Glutamatergic neuron (in vitro differentiated cells): ENCODE data around the gene UBL4A. TPM values are rescaled to one million over a fixed set of nuclear protein-coding genes. Genes with fewer than 3 reads are reported as not detected.

ENCODE experiments used
- DNase-seq: peaks from one replicate; pipeline ENCODE4 v3.0.0; 2022
- H3K27ac Mint-ChIP-seq: one replicate; pipeline ENCODE4 v1.8.0; 2020; ENCODE audit warnings: mild to moderate bottlenecking, mixed read lengths, inconsistent platforms; ENCODE audit not compliant: unreplicated experiment
- H3K27me3 Mint-ChIP-seq: one replicate; pipeline ENCODE4 v1.8.0; 2020; ENCODE audit warnings: mild to moderate bottlenecking, moderate library complexity, mixed read lengths, inconsistent platforms; ENCODE audit not compliant: unreplicated experiment
- H3K36me3 Mint-ChIP-seq: one replicate; pipeline ENCODE4 v1.8.0; 2020; ENCODE audit warnings: mild to moderate bottlenecking, mixed read lengths, inconsistent platforms; ENCODE audit not compliant: unreplicated experiment
- H3K4me1 Mint-ChIP-seq: one replicate; pipeline ENCODE4 v1.8.0; 2020; ENCODE audit warnings: mild to moderate bottlenecking, low read depth, mixed read lengths, inconsistent platforms; ENCODE audit not compliant: unreplicated experiment
- H3K4me3 Mint-ChIP-seq: one replicate; pipeline ENCODE4 v1.8.0; 2020; ENCODE audit warnings: mild to moderate bottlenecking, mixed read lengths, inconsistent platforms; ENCODE audit not compliant: unreplicated experiment
- H3K9me3 Mint-ChIP-seq: one replicate; pipeline ENCODE4 v1.8.0; 2020; ENCODE audit warnings: mild to moderate bottlenecking, moderate library complexity, mixed read lengths, inconsistent platforms; ENCODE audit not compliant: unreplicated experiment
- CTCF ChIP-seq: fragments of 200-600 bp; sonication (generic); IDR thresholded peaks from one replicate; pipeline ENCODE4 v1.5.0; 2021; ENCODE audit not compliant: partially characterized antibody, unreplicated experiment
- total RNA-seq: library from RNA; stranded (reverse); fragmentation: NEBNext Ultra II Directional; extraction: Animal tissue kit (Norgen Biotek cat#: 25700); gene quantifications from one replicate; pipeline ENCODE4 v1.2.1, GENCODE V29; 2021; ENCODE audit not compliant: unreplicated experiment

UBL4A gene
- total RNA-seq, 1 donor from 2014 or later: 28.4 TPM

GRCh38 chrX:154448484-154448883 is 37.9 kb downstream of the UBL4A start:
- Mint-ChIP-seq H3K27ac (no peak overlapping the region), H3K4me3 (no peak overlapping the region), H3K9me3 (no peaks in the 10 kb centered on the region), H3K4me1 (no peaks in the 10 kb centered on the region), H3K27me3 (no peaks in the 10 kb centered on the region), H3K36me3 (no peaks in the 10 kb centered on the region)
- no peak for DNase-seq
- TF ChIP-seq CTCF: no peak

- no peak overlapping the region for H3K27ac Mint-ChIP-seq
- peak overlapping the region; percentile 30 for H3K4me3 Mint-ChIP-seq
- H3K9me3 Mint-ChIP-seq: no peaks in the 10 kb centered on the region
- DNase-seq: no peak
- no peaks in the 10 kb centered on the region for H3K4me1 Mint-ChIP-seq
- TF ChIP-seq CTCF: no peak
- H3K36me3 Mint-ChIP-seq: no peaks in the 10 kb centered on the region
- H3K27me3 Mint-ChIP-seq: no peaks in the 10 kb centered on the region
Observed at GRCh38 chrX:154446430-154446829, 40.0 kb downstream of the UBL4A start.

GRCh38 chrX:154445776-154446175 is 40.6 kb downstream of the UBL4A start:
- Mint-ChIP-seq H3K27me3 (no peaks in the 10 kb centered on the region), H3K4me1 (no peaks in the 10 kb centered on the region), H3K36me3 (no peaks in the 10 kb centered on the region), H3K4me3 (peak overlapping the region; percentile 30), H3K27ac (no peak overlapping the region), H3K9me3 (no peaks in the 10 kb centered on the region)
- TF ChIP-seq CTCF: no peak
- DNase-seq: no peak

- no peaks in the 10 kb centered on the region for H3K9me3 Mint-ChIP-seq
- H3K4me3 Mint-ChIP-seq: peak overlapping the region; percentile 65
- no peaks in the 10 kb centered on the region for H3K4me1 Mint-ChIP-seq
Observed at GRCh38 chrX:154444755-154445246, 41.6 kb downstream of the UBL4A start.

More at GRCh38 chrX:154444755-154445246, 41.6 kb downstream of the UBL4A start:
- no peak overlapping the region for H3K27ac Mint-ChIP-seq
- no peaks in the 10 kb centered on the region for H3K36me3 Mint-ChIP-seq
- H3K27me3 Mint-ChIP-seq: no peaks in the 10 kb centered on the region
- no peak for TF ChIP-seq CTCF
- DNase-seq: no peak
